ENCODE data around the gene FAM241A. TPM values are rescaled to one million over a fixed set of nuclear protein-coding genes. Genes with fewer than 3 reads are reported as not detected.

FAM241A gene
- polyA plus RNA-seq, 1 experiment = 0.36 TPM

- POLR2A ChIA-PET = no interaction called here
- TF ChIP-seq CTCF (IDR thresholded peaks at IDR 0.05; ENCODE audit: low read depth, low read length) = no peak
- no peak overlapping the region for H3K4me3 ChIP-seq (ENCODE audit: low read depth, low read length)
- H3K27me3 ChIP-seq (ENCODE audit: control insufficient read depth, insufficient read depth, low read length) = no peaks in the 10 kb centered on the region
- H3K9me3 ChIP-seq (ENCODE audit: control insufficient read depth, insufficient read depth, low read length) = no peaks in the 10 kb centered on the region
- no peak overlapping the region for H3K27ac ChIP-seq (ENCODE audit: low read depth, low read length)
- no peak for DNase-seq (ENCODE audit: low read depth, low spot score)
- CTCF ChIA-PET = no interaction called here
These were observed 25.9 kb upstream of the FAM241A start for GRCh38 chr4:112119353-112119783.

DNA sequence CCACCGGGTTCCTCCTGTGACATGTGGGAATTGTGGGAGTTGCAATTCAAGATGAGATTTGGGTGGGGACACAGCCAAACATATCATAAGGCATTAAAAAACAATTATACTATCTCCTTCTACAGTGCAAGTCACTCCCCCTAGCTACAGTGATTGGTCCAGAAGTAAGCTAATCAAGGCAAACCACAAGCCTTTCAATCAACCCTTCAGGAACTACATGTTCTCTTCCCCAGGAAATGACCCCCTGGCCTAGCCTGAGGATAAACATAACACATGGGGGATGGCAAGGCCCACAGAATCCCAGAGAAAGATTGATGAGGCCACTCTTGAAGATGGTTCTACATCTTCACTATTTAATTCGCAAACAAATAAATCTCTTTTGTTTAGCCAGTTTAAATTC lies 25.2 kb upstream of the FAM241A start:
- POLR2A ChIA-PET = no interaction called here

GRCh38 chr4:112125416-112125815 lies 19.8 kb upstream of the FAM241A start:
- Histone ChIP-seq H3K27me3 (ENCODE audit: control insufficient read depth, insufficient read depth, low read length) (no peaks in the 10 kb centered on the region), H3K27ac (ENCODE audit: low read depth, low read length) (no peak overlapping the region), H3K4me3 (ENCODE audit: low read depth, low read length) (no peak overlapping the region), H3K9me3 (ENCODE audit: control insufficient read depth, insufficient read depth, low read length) (no peaks in the 10 kb centered on the region)
- CTCF ChIA-PET = no interaction called here
- TF ChIP-seq CTCF (IDR thresholded peaks at IDR 0.05; ENCODE audit: low read depth, low read length) = no peak
- POLR2A ChIA-PET = no interaction called here
- no peak for DNase-seq (ENCODE audit: low read depth, low spot score)

More for the DNA sequence above, 25.2 kb upstream of the FAM241A start:
- H3K27me3 ChIP-seq (ENCODE audit: control insufficient read depth, insufficient read depth, low read length) = no peaks in the 10 kb centered on the region
- H3K4me3 ChIP-seq (ENCODE audit: low read depth, low read length) = no peak overlapping the region
- TF ChIP-seq CTCF (IDR thresholded peaks at IDR 0.05; ENCODE audit: low read depth, low read length) = no peak
- no peak overlapping the region for H3K27ac ChIP-seq (ENCODE audit: low read depth, low read length)
- H3K9me3 ChIP-seq (ENCODE audit: control insufficient read depth, insufficient read depth, low read length) = no peaks in the 10 kb centered on the region
- no peak for DNase-seq (ENCODE audit: low read depth, low spot score)
- CTCF ChIA-PET = no interaction called here

DNA sequence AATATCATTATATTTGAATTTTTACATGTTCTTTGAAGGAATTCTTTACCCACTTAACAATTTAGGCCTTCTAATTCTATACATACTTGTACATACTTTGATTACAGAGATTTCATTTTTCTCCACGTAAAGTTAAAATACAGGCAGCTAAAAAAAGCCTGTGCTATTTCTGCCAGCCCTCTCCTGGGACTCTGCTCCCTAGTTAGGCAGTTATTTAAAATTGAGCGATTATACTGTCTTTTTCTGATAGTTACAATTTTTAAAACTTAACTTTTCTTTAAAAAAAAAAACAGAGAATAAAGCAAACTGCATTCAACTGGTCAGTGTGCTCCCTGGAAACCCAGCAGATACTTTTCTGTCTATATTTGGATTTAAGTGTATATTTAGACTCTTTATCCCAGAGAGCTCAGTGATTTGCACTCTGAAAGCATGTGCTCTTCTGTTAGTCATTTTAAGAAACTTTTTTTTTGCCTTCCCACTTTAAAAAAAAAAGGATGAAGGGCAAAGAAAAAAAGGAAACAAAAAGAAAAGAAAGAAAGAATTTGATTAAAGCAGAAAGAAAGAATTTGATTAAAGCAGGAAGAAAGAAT lies 18.1 kb upstream of the FAM241A start:
- CTCF ChIA-PET = no interaction called here
- Histone ChIP-seq H3K4me3 (ENCODE audit: low read depth, low read length) (no peak overlapping the region), H3K27me3 (ENCODE audit: control insufficient read depth, insufficient read depth, low read length) (no peaks in the 10 kb centered on the region), H3K27ac (ENCODE audit: low read depth, low read length) (no peak overlapping the region), H3K9me3 (ENCODE audit: control insufficient read depth, insufficient read depth, low read length) (no peaks in the 10 kb centered on the region)
- no peak for TF ChIP-seq CTCF (IDR thresholded peaks at IDR 0.05; ENCODE audit: low read depth, low read length)
- POLR2A ChIA-PET = no interaction called here
- DNase-seq (ENCODE audit: low read depth, low spot score) = no peak

DNA sequence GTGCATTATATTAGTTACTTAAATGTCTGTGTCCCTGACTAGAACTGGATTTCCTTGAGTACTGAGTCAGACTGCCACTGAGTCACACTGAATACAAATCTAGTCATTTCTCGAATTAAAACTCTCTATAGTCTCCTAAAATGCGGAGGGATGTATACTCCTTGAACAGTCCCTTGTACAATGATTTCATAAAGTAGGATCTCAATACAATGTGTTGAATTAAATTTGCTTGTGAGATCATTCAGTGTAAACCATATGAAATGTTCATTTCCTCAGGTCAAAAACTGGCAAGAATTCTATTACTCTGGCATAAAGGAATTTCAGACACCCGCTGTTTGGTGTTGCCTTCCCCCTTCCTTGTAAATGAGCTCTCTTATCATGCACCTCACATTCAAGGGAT lies 17.5 kb upstream of the FAM241A start:
- H3K9me3 ChIP-seq (ENCODE audit: control insufficient read depth, insufficient read depth, low read length) = no peaks in the 10 kb centered on the region
- POLR2A ChIA-PET = no interaction called here
- no peak for TF ChIP-seq CTCF (IDR thresholded peaks at IDR 0.05; ENCODE audit: low read depth, low read length)
- H3K27ac ChIP-seq (ENCODE audit: low read depth, low read length) = no peak overlapping the region
- no peaks in the 10 kb centered on the region for H3K27me3 ChIP-seq (ENCODE audit: control insufficient read depth, insufficient read depth, low read length)
- H3K4me3 ChIP-seq (ENCODE audit: low read depth, low read length) = no peak overlapping the region
- DNase-seq (ENCODE audit: low read depth, low spot score) = no peak
- CTCF ChIA-PET = no interaction called here

Data from AG04450 (cell line).